ENCODE measurements around the gene CDH15.

The CDH15 gene

GRCh38 chr16:89172171-89172527, 601 bp downstream of the CDH15 start:
- Histone ChIP-seq H2AFZ (ENCODE audit: low read depth, low read length) (no peak overlapping the region), H3K4me1 (ENCODE audit: insufficient read depth, low read length) (peaks cover 12% of the 10 kb centered on the region), H3K9ac (ENCODE audit: low read depth, low read length) (no peak overlapping the region), H4K20me1 (ENCODE audit: insufficient read depth, low read length) (peaks cover 45% of the 10 kb centered on the region), H3K27ac (ENCODE audit: low read length) (no peak overlapping the region), H3K36me3 (ENCODE audit: insufficient read depth, low read length) (no peaks in the 10 kb centered on the region), H3K4me2 (ENCODE audit: insufficient read depth, low read length) (no peak overlapping the region), H3K27me3 (ENCODE audit: insufficient read depth, low read length, poor library complexity) (peaks cover 5% of the 10 kb centered on the region), H3K79me2 (ENCODE audit: insufficient read depth, low read length) (no peaks in the 10 kb centered on the region), H3K9me3 (ENCODE audit: insufficient read depth, low read length, severe bottlenecking) (no peaks in the 10 kb centered on the region), H3K4me3 (ENCODE audit: low read depth in 1 of 2, low read length in 2 of 2) (no peak overlapping the region)
- ATAC-seq (ENCODE audit: insufficient read depth, low read depth): no peak
- DNase-seq: no peak
- TF ChIP-seq EZH2 (IDR thresholded peaks at IDR 0.05; ENCODE audit: borderline replicate concordance, low read depth, low read length, severe bottlenecking) (no peak), CTCF (IDR thresholded peaks at IDR 0.05; ENCODE audit: borderline replicate concordance, extremely low read depth, low read length, poor library complexity, severe bottlenecking) (no peak)

GRCh38 chr16:89172528-89173173, 1.1 kb downstream of the CDH15 start:
- H3K9ac ChIP-seq (ENCODE audit: low read depth, low read length): no peak overlapping the region
- TF ChIP-seq EZH2 (IDR thresholded peaks at IDR 0.05; ENCODE audit: borderline replicate concordance, low read depth, low read length, severe bottlenecking) (no peak), CTCF (IDR thresholded peaks at IDR 0.05; ENCODE audit: borderline replicate concordance, extremely low read depth, low read length, poor library complexity, severe bottlenecking) (no peak)
- no peak overlapping the region for H3K27ac ChIP-seq (ENCODE audit: low read length)
- H3K4me3 ChIP-seq (ENCODE audit: low read depth in 1 of 2, low read length in 2 of 2): no peak overlapping the region
- H3K4me2 ChIP-seq (ENCODE audit: insufficient read depth, low read length): no peak overlapping the region
- DNase-seq: no peak
- H3K9me3 ChIP-seq (ENCODE audit: insufficient read depth, low read length, severe bottlenecking): no peaks in the 10 kb centered on the region
- H3K4me1 ChIP-seq (ENCODE audit: insufficient read depth, low read length): peaks cover 12% of the 10 kb centered on the region
- peaks cover 5% of the 10 kb centered on the region for H3K27me3 ChIP-seq (ENCODE audit: insufficient read depth, low read length, poor library complexity)
- peaks cover 45% of the 10 kb centered on the region for H4K20me1 ChIP-seq (ENCODE audit: insufficient read depth, low read length)
- ATAC-seq (ENCODE audit: insufficient read depth, low read depth): no peak
- H3K36me3 ChIP-seq (ENCODE audit: insufficient read depth, low read length): no peaks in the 10 kb centered on the region
- H2AFZ ChIP-seq (ENCODE audit: low read depth, low read length): no peak overlapping the region
- H3K79me2 ChIP-seq (ENCODE audit: insufficient read depth, low read length): no peaks in the 10 kb centered on the region

GRCh38 chr16:89173174-89173921, 1.8 kb downstream of the CDH15 start:
- Histone ChIP-seq H3K4me2 (ENCODE audit: insufficient read depth, low read length) (no peak overlapping the region), H3K27ac (ENCODE audit: low read length) (no peak overlapping the region), H4K20me1 (ENCODE audit: insufficient read depth, low read length) (peaks cover 45% of the 10 kb centered on the region)

More at GRCh38 chr16:89173174-89173921, 1.8 kb downstream of the CDH15 start:
- Histone ChIP-seq H3K36me3 (ENCODE audit: insufficient read depth, low read length) (no peaks in the 10 kb centered on the region), H3K4me3 (ENCODE audit: low read depth in 1 of 2, low read length in 2 of 2) (no peak overlapping the region), H3K9ac (ENCODE audit: low read depth, low read length) (no peak overlapping the region), H3K4me1 (ENCODE audit: insufficient read depth, low read length) (peaks cover 12% of the 10 kb centered on the region), H2AFZ (ENCODE audit: low read depth, low read length) (no peak overlapping the region), H3K27me3 (ENCODE audit: insufficient read depth, low read length, poor library complexity) (peaks cover 5% of the 10 kb centered on the region), H3K9me3 (ENCODE audit: insufficient read depth, low read length, severe bottlenecking) (no peaks in the 10 kb centered on the region), H3K79me2 (ENCODE audit: insufficient read depth, low read length) (no peaks in the 10 kb centered on the region)
- no peak for ATAC-seq (ENCODE audit: insufficient read depth, low read depth)
- DNase-seq: no peak
- TF ChIP-seq EZH2 (IDR thresholded peaks at IDR 0.05; ENCODE audit: borderline replicate concordance, low read depth, low read length, severe bottlenecking) (no peak), CTCF (IDR thresholded peaks at IDR 0.05; ENCODE audit: borderline replicate concordance, extremely low read depth, low read length, poor library complexity, severe bottlenecking) (no peak)
